Tibial artery (tissue), 4 donors: Measurements from ENCODE around the gene NAPA.
A peak's percentile ranks its signal among the peaks of the same experiment; 100 is the strongest.

ENCODE experiments used
- DNase-seq, 2 donors: peaks; one replicate each; pipeline ENCODE4 v3.0.0-alpha.2; 2019
- H3K27ac ChIP-seq, 2 donors: fragments of 200-600 bp; sonication (generic) in 1 of 2; 1 replicate in 1 of 2; 2 replicates in 1 of 2; pipeline ENCODE4 v1.5.1; 2018 to 2019; ENCODE audit warnings: mild to moderate bottlenecking in 1 of 2
- H3K27me3 ChIP-seq, 2 donors: fragments of 200-600 bp; sonication (generic) in 1 of 2; one replicate each; pipeline versions ENCODE4 v1.5.1 to v1.6.0; 2016 to 2019
- H3K36me3 ChIP-seq, 3 donors: fragments of 200-600 bp; sonication (generic) in 2 of 3; one replicate each; pipeline ENCODE4 v1.5.1; 2016 to 2019; ENCODE audit warnings: mild to moderate bottlenecking in 2 of 3
- H3K4me1 ChIP-seq, 4 donors: fragments of 200-600 bp; sonication (generic) in 2 of 4; 1 replicate in 3 of 4; 2 replicates in 1 of 4; pipeline ENCODE4 v1.5.1; 2016 to 2019
- H3K4me3 ChIP-seq, 2 donors: fragments of 200-600 bp; sonication (generic) in 1 of 2; 1 replicate in 1 of 2; 2 replicates in 1 of 2; pipeline ENCODE4 v1.5.1; 2018 to 2019; ENCODE audit warnings: mild to moderate bottlenecking in 2 of 2
- H3K9me3 ChIP-seq, 3 donors: fragments of 200-600 bp; sonication (generic) in 1 of 3; one replicate each; pipeline ENCODE4 v1.5.1; 2016 to 2019
- CTCF ChIP-seq, 2 experiments: fragments of 200-600 bp in 1 of 2; fragments of 450-650 bp in 1 of 2; IDR thresholded peaks; one replicate each; pipeline ENCODE4 v1.5.1; 2017 to 2019; ENCODE audit warnings: antibody characterized with exemption in 2 of 2, mild to moderate bottlenecking in 1 of 2, moderate library complexity in 1 of 2
- intact Hi-C: fragments of 100-400 bp; cut with DNase I; formaldehyde crosslinking; loops from one replicate; pipeline ENCODE4 v1.15.0; 2023; ENCODE audit warnings: low total_unique reads

NAPA gene

GRCh38 chr19:47476438-47476972, 38.4 kb downstream of the NAPA start:
- Histone ChIP-seq H3K9me3 (no peaks in the 10 kb centered on the region), H3K36me3 (no peaks in the 10 kb centered on the region), H3K27me3 (peaks cover 0 to 43% of the 10 kb centered on the region in 2 donors), H3K27ac (no peak overlapping the region), H3K4me3 (no peak overlapping the region), H3K4me1 (peaks cover 0 to 25% (median 17%) of the 10 kb centered on the region in 4 donors)
- DNase-seq = no peak
- TF ChIP-seq CTCF (IDR thresholded peaks at IDR 0.05) = no peak
- intact Hi-C loops = no loop called here

- no peak for TF ChIP-seq CTCF (IDR thresholded peaks at IDR 0.05)
- no peaks in the 10 kb centered on the region for H3K36me3 ChIP-seq
- no peak for DNase-seq
- no peak overlapping the region for H3K4me3 ChIP-seq
- peaks cover 0 to 35% (median 22%) of the 10 kb centered on the region in 4 donors for H3K4me1 ChIP-seq
- intact Hi-C loops = no loop called here
- no peaks in the 10 kb centered on the region for H3K9me3 ChIP-seq
- H3K27ac ChIP-seq = no peak overlapping the region
- peaks cover 0 to 44% of the 10 kb centered on the region in 2 donors for H3K27me3 ChIP-seq
These were observed 39.4 kb downstream of the NAPA start for GRCh38 chr19:47475465-47475864.

- H3K4me1 ChIP-seq = peaks cover 0 to 40% (median 22%) of the 10 kb centered on the region in 4 donors
- no peak overlapping the region for H3K4me3 ChIP-seq
- no peak overlapping the region for H3K27ac ChIP-seq
- no peak for TF ChIP-seq CTCF (IDR thresholded peaks at IDR 0.05)
- peaks cover 0 to 28% of the 10 kb centered on the region in 2 donors for H3K27me3 ChIP-seq
- no peak for DNase-seq
- no peaks in the 10 kb centered on the region for H3K36me3 ChIP-seq
- no peaks in the 10 kb centered on the region for H3K9me3 ChIP-seq
- intact Hi-C loops = loop anchor here (5.0 kb wide), 1 partner anchor 39 kb away; no protein-coding TSS in a partner anchor
These were observed 41.5 kb downstream of the NAPA start for GRCh38 chr19:47473336-47473735.

- intact Hi-C loops = loop anchor here (5.0 kb wide), 1 partner anchor 40 kb away; no protein-coding TSS in a partner anchor
- Histone ChIP-seq H3K4me1 (peaks cover 0 to 40% (median 22%) of the 10 kb centered on the region in 4 donors), H3K27ac (no peak within 1 kb of the TSS), H3K27me3 (peaks cover 0 to 28% of the 10 kb centered on the region in 2 donors), H3K4me3 (peak within 1 kb of the TSS; percentile 18 to 35), H3K9me3 (no peaks in the 10 kb centered on the region), H3K36me3 (no peaks in the 10 kb centered on the region)
- DNase-seq = peak; percentile 47 to 88
- no peak for TF ChIP-seq CTCF (IDR thresholded peaks at IDR 0.05)
These were observed 43.0 kb downstream of the NAPA start, which contains the start of gene SLC8A2 for GRCh38 chr19:47471733-47472457. SLC8A2 (minus strand) TSS chr19:47471893; CDS start chr19:47466403, 5,490 bp downstream.

GRCh38 chr19:47471381-47471732, 43.5 kb downstream of the NAPA start:
- no peak overlapping the region for H3K27ac ChIP-seq

More at GRCh38 chr19:47471381-47471732, 43.5 kb downstream of the NAPA start:
- peaks cover 0 to 28% of the 10 kb centered on the region in 2 donors for H3K27me3 ChIP-seq
- H3K4me1 ChIP-seq = peaks cover 0 to 40% (median 22%) of the 10 kb centered on the region in 4 donors
- peak overlapping the region; percentile 18 to 35 for H3K4me3 ChIP-seq
- DNase-seq = no peak
- intact Hi-C loops = loop anchor here (5.0 kb wide), 1 partner anchor 41 kb away; no protein-coding TSS in a partner anchor
- H3K9me3 ChIP-seq = no peaks in the 10 kb centered on the region
- no peaks in the 10 kb centered on the region for H3K36me3 ChIP-seq
- TF ChIP-seq CTCF (IDR thresholded peaks at IDR 0.05) = no peak
